ENCODE results near the gene INPP4B. TPM values are rescaled to one million over a fixed set of nuclear protein-coding genes. Genes with fewer than 3 reads are reported as not detected.

INPP4B gene
- total and polyA plus RNA-seq, 2 of the 4 experiments (the other 2 are of a cell fraction), result 1.8 to 14.0 TPM

DNA sequence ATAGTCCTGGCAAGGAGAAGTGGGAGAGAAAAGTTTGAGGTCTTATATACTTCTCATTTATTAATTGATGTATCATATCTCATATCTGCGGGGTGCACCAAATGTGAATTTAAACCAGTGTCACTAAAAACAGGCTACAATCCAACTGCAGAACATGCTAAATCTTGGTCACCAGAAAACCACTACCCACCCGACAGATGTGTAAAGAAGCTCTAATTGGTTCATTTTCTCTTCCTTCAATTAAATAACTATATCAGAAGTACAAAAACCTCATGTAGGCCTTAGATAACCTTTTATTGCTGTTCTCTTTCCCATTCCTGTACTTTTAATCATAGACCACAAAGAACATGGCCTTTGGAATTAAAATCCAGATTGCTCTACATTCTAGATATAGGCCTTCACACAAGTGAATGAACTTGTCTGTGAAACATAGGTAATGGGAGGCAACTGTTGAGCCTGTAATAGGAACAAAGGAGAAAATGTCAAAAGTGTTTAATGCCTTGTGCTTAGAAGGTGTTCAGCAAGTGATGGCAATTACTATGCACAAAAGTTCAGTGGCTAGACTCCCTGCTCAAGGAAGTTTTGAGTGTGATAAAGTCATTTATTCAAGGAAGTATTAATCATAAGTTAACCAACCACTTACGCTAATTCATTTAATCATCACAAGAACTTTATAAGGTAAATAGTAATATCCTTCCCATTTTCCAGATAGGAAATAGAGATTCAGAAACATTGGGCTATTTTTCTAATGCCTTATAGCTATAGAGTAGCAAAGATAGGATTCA is 425.6 kb downstream of the INPP4B start:
- Histone ChIP-seq H4K20me1 (ENCODE audit: insufficient read depth, low read length) (no peaks in the 10 kb centered on the region), H3K23ac (ENCODE audit: low read depth, low read length) (no peak overlapping the region), H4K91ac (ENCODE audit: insufficient read depth, low read depth, low read length) (no peak overlapping the region), H3K9me1 (ENCODE audit: insufficient read depth, low read length) (no peaks in the 10 kb centered on the region), H2BK20ac (ENCODE audit: low read depth, low read length) (no peak overlapping the region), H4K5ac (ENCODE audit: low read depth, low read length) (no peak overlapping the region), H3K9ac (ENCODE audit: low read depth, low read length) (no peak overlapping the region), H2AFZ (replicated peaks; ENCODE audit: low read length, poor library complexity) (no peak overlapping the region), H3K4me2 (ENCODE audit: low read depth, low read length) (no peak overlapping the region), H3K27ac (ENCODE audit: insufficient read depth, low read length) (no peak overlapping the region), H3K4me3 (ENCODE audit: insufficient read depth, low read depth, low read length) (no peak overlapping the region), H3K18ac (ENCODE audit: low read depth, low read length) (no peak overlapping the region), H3K36me3 (ENCODE audit: control insufficient read depth, insufficient read depth, low read length) (no peaks in the 10 kb centered on the region), H3K79me1 (ENCODE audit: low read depth in 1 of 2, low read length in 2 of 2) (no peaks in the 10 kb centered on the region), H3K56ac (ENCODE audit: extremely low read depth, insufficient read depth, low read length) (no peak overlapping the region), H2BK120ac (ENCODE audit: low read depth, low read length) (no peak overlapping the region), H3K4me1 (ENCODE audit: control insufficient read depth, insufficient read depth, low read length) (peaks cover 4% of the 10 kb centered on the region; the same call in 1 of the 2 replicates), H3K27me3 (ENCODE audit: control insufficient read depth, insufficient read depth, low read length) (no peaks in the 10 kb centered on the region), H2AK5ac (ENCODE audit: low read depth, low read length) (no peak overlapping the region), H2AK9ac (replicated peaks; ENCODE audit: low read depth, low read length, poor library complexity) (no peak overlapping the region), H2BK5ac (ENCODE audit: low read depth, low read length, poor library complexity, severe bottlenecking) (no peak overlapping the region), H2BK15ac (ENCODE audit: low read depth, low read length) (no peak overlapping the region), H3K14ac (replicated peaks; ENCODE audit: low read depth, low read length) (no peak overlapping the region), H3K9me3 (ENCODE audit: control insufficient read depth, insufficient read depth, low read length) (no peaks in the 10 kb centered on the region), H3K4ac (ENCODE audit: low read depth, low read length) (no peak overlapping the region), H4K8ac (ENCODE audit: low read depth in 2 of 2, low read length in 2 of 2) (no peak overlapping the region)
- ChIA-PET POLR2A (ENCODE audit: unreplicated experiment) (interaction anchor here (0.6 kb wide), 1 partner anchor 186 kb away, joined by 3 read pairs; no protein-coding TSS in a partner anchor), CTCF (no interaction called here)
- dilution Hi-C loops (cut with HindIII; ENCODE audit: low sequenced_read_pairs, unreplicated experiment), result no loop called here
- in situ Hi-C loops (cut with MboI; ENCODE audit: low sequenced_read_pairs), result no loop called here
- TF ChIP-seq CEBPB (IDR thresholded peaks at IDR 0.05; ENCODE audit: low read depth, low read length), result no peak
- no peak for TF ChIP-seq MXI1 (IDR thresholded peaks at IDR 0.05; ENCODE audit: borderline replicate concordance, low read depth, low read length)
- TF ChIP-seq RCOR1 (IDR thresholded peaks at IDR 0.05; ENCODE audit: insufficient replicate concordance, low read length), result no peak
- TF ChIP-seq RFX5 (IDR thresholded peaks at IDR 0.05; ENCODE audit: low read depth, low read length), result no peak
- TF ChIP-seq CHD1 (IDR thresholded peaks at IDR 0.05; ENCODE audit: low read depth, low read length), result no peak
- BruUV-seq (replicated peaks), result no TSS peak
- ATAC-seq (ENCODE audit: low read depth) (no peak), DNase-seq (no peak)
- no CpG with 5 or more reads among the region's 3 CpGs for WGBS, 2 experiments (ENCODE audit: extremely low coverage in 2 of 2, insufficient read length in 1 of 2)
- intact Hi-C loops (cut with micrococcal nuclease), result no loop called here
